NCI-H2171 (cell line): ENCODE measurements around the gene TNKS1BP1.
A peak's percentile ranks its signal among the peaks of the same experiment; 100 is the strongest.
"Not testable (repeated sequence)": the region's sequence is repeated elsewhere in the genome, so short reads cannot be mapped to it uniquely, and the experiment has no call there.

Source experiments
- DNase-seq: peaks from one replicate; lab custom pipeline; 2025; lab: John Stamatoyannopoulos, UW

Gene TNKS1BP1

GRCh38 chr11:57288771-57289579, 35.8 kb downstream of the TNKS1BP1 start:
- no peak for DNase-seq

GRCh38 chr11:57287884-57288283, 36.9 kb downstream of the TNKS1BP1 start:
- no peak for DNase-seq

GRCh38 chr11:57283231-57283990, 41.3 kb downstream of the TNKS1BP1 start:
- no peak for DNase-seq

- DNase-seq, result not testable (repeated sequence)
These were observed 43.2 kb downstream of the TNKS1BP1 start for GRCh38 chr11:57281546-57281945.

GRCh38 chr11:57279116-57279515, 45.6 kb downstream of the TNKS1BP1 start:
- DNase-seq, result no peak

- DNase-seq, result no peak
These were observed 46.0 kb downstream of the TNKS1BP1 start for GRCh38 chr11:57278721-57279095.

- peak; percentile 61 for DNase-seq
These were observed 46.7 kb downstream of the TNKS1BP1 start for GRCh38 chr11:57277845-57278720.

- DNase-seq, result no peak
These were observed 47.6 kb downstream of the TNKS1BP1 start for GRCh38 chr11:57276971-57277675.

GRCh38 chr11:57276169-57276970, 48.4 kb downstream of the TNKS1BP1 start:
- no peak for DNase-seq

GRCh38 chr11:57275582-57275981, 49.2 kb downstream of the TNKS1BP1 start:
- no peak for DNase-seq

GRCh38 chr11:57274904-57275498, 49.8 kb downstream of the TNKS1BP1 start:
- no peak for DNase-seq

GRCh38 chr11:57273448-57274058, 51.2 kb downstream of the TNKS1BP1 start:
- DNase-seq, result no peak

GRCh38 chr11:57269571-57270021, 55.2 kb downstream of the TNKS1BP1 start:
- DNase-seq, result peak; percentile 30

- DNase-seq, result no peak
These were observed 58.6 kb downstream of the TNKS1BP1 start for GRCh38 chr11:57266157-57266556.

- no peak for DNase-seq
These were observed 61.4 kb downstream of the TNKS1BP1 start for GRCh38 chr11:57263351-57263750.

GRCh38 chr11:57262157-57262556, 62.6 kb downstream of the TNKS1BP1 start:
- DNase-seq, result no peak

- no peak for DNase-seq
These were observed 63.6 kb downstream of the TNKS1BP1 start for GRCh38 chr11:57260937-57261783.

GRCh38 chr11:57256119-57256518, 68.6 kb downstream of the TNKS1BP1 start:
- no peak for DNase-seq

GRCh38 chr11:57255618-57256017, 69.1 kb downstream of the TNKS1BP1 start:
- DNase-seq, result no peak
